Stomach (tissue), 9 donors: Measurements from ENCODE around the gene ZC3HAV1. TPM values are rescaled to one million over a fixed set of nuclear protein-coding genes. Genes with fewer than 3 reads are reported as not detected.
A peak's percentile ranks its signal among the peaks of the same experiment; 100 is the strongest.
"Not testable (repeated sequence)": the region's sequence is repeated elsewhere in the genome, so short reads cannot be mapped to it uniquely, and the experiment has no call there.

Source experiments
- DNase-seq, 2 donors: peaks; one replicate each; pipeline versions ENCODE4 v3.0.0 to v3.0.0-alpha.2; 2013 to 2019
- H3K27ac ChIP-seq, 5 donors: fragments of 200-600 bp in 4 of 5; sonication (generic) in 4 of 5; one replicate each; pipeline ENCODE4 v1.5.1; 2013 to 2019; ENCODE audit warnings: mild to moderate bottlenecking in 1 of 5, moderate library complexity in 1 of 5
- H3K27me3 ChIP-seq, 3 donors: fragments of 200-600 bp; sonication (generic); one replicate each; pipeline ENCODE4 v1.5.1; 2017 to 2019; ENCODE audit warnings: mixed run types in 1 of 3
- H3K36me3 ChIP-seq, 4 donors: fragments of 200-600 bp; sonication (generic); 1 replicate in 3 of 4; 2 replicates in 1 of 4; pipeline ENCODE4 v1.5.1; 2016 to 2019
- H3K4me1 ChIP-seq, 4 donors: fragments of 200-600 bp; sonication (generic); one replicate each; pipeline ENCODE4 v1.5.1; 2016 to 2019
- H3K4me3 ChIP-seq, 4 donors: fragments of 200-600 bp; sonication (generic) in 3 of 4; one replicate each; pipeline ENCODE4 v1.5.1; 2016 to 2019; ENCODE audit warnings: mild to moderate bottlenecking in 1 of 4
- H3K9me3 ChIP-seq, 4 donors: fragments of 200-600 bp; sonication (generic); one replicate each; pipeline ENCODE4 v1.5.1; 2016 to 2019
- EP300 ChIP-seq: sonication (generic); formaldehyde crosslinking; IDR thresholded peaks from one replicate; pipeline ENCODE4 v1.6.1; 2017; ENCODE audit warnings: antibody characterized with exemption
- POLR2A ChIP-seq, 4 donors: fragments of 450-650 bp; IDR thresholded peaks; one replicate each; pipeline ENCODE4 v1.6.1; 2016; ENCODE audit warnings: antibody characterized with exemption in 4 of 4, control low read depth in 2 of 4, mild to moderate bottlenecking in 1 of 4, moderate library complexity in 1 of 4
- POLR2AphosphoS5 ChIP-seq, 3 donors: sonication (generic); formaldehyde crosslinking; IDR thresholded peaks; one replicate each; pipeline ENCODE4 v1.6.1; 2016; ENCODE audit warnings: antibody characterized with exemption in 3 of 3
- WGBS, 5 donors: extraction: QIAGEN DNeasy Blood & Tissue Kit in 3 of 5; methylation state at CpG; one replicate each; pipeline versions ENCODE4 v1.1.5 to v1.1.7; 2013 to 2018; 5-methylcytosine and 5-hydroxymethylcytosine counted together
- intact Hi-C: fragments of 100-400 bp; cut with DNase I; formaldehyde crosslinking; loops from one replicate; pipeline ENCODE4 v1.15.1; 2023; ENCODE audit warnings: low total_unique reads
- polyA plus RNA-seq, 3 donors: library from polyadenylated mRNA; stranded (reverse); fragments of 200-250 nt; gene quantifications; one replicate each; pipeline ENCODE4 v1.2.3, GENCODE V29; 2013
- total RNA-seq, 5 donors: library from RNA; depleted of rRNA; stranded (reverse); fragments of >200 nt; gene quantifications; one replicate each; pipeline versions ENCODE4 v1.1.0 to v1.2.3, GENCODE V29; 2014 to 2016
- TF ChIP-seq, protein P1 (sequence below), 7 experiments: fragments of 450-650 bp in 4 of 7; fragments of 200-600 bp in 3 of 7; sonication (generic) in 3 of 7; IDR thresholded peaks; one replicate each; pipeline ENCODE4 v1.5.1; 2016 to 2019; ENCODE audit warnings: antibody characterized with exemption in 7 of 7, control low read depth in 2 of 7, mild to moderate bottlenecking in 1 of 7
- donor health status: healthy with polysubstance abuse.
- donor health status: Bipolar disorder and iron deficiency.
- donor health status: healthy.

The ZC3HAV1 gene
- total and polyA plus RNA-seq, 8 donors: 5.5 to 34.3 (median 12.9) TPM

DNA sequence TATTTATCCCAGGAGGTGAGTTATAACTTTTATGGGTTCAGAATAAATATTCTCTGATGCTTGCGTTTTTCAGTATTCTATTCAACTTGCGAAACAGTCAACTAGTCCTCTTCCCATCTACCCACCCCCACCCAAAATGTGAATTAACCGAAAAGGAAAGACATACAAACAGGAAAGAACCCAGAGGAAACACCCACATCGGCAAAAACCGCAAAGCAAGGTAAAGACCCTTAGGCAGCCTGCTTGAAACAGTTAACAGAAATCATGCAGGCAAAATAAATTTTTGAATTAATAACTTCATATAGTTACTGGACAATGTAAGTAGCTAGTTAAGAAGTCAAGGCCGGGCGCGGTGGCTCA, 5.4 kb downstream of the ZC3HAV1 start:
- WGBS, 5 donors: 67 to 82% (median 76%) methylated on average over 8 of the region's 8 CpGs
- Histone ChIP-seq H3K27ac (peak overlapping the region in 4 of 5 donors; percentile 34 to 96 (median 69)), H3K4me3 (peak overlapping the region in 3 of 4 donors; percentile 18 to 97 (median 29)), H3K36me3 (no peaks in the 10 kb centered on the region), H3K4me1 (peaks cover 0 to 77% (median 41%) of the 10 kb centered on the region in 4 donors), H3K27me3 (no peaks in the 10 kb centered on the region), H3K9me3 (no peaks in the 10 kb centered on the region)
- TF ChIP-seq EP300: no peak
- no peak for TF ChIP-seq POLR2AphosphoS5 (IDR thresholded peaks at IDR 0.05)
- TF ChIP-seq, protein P1, sequence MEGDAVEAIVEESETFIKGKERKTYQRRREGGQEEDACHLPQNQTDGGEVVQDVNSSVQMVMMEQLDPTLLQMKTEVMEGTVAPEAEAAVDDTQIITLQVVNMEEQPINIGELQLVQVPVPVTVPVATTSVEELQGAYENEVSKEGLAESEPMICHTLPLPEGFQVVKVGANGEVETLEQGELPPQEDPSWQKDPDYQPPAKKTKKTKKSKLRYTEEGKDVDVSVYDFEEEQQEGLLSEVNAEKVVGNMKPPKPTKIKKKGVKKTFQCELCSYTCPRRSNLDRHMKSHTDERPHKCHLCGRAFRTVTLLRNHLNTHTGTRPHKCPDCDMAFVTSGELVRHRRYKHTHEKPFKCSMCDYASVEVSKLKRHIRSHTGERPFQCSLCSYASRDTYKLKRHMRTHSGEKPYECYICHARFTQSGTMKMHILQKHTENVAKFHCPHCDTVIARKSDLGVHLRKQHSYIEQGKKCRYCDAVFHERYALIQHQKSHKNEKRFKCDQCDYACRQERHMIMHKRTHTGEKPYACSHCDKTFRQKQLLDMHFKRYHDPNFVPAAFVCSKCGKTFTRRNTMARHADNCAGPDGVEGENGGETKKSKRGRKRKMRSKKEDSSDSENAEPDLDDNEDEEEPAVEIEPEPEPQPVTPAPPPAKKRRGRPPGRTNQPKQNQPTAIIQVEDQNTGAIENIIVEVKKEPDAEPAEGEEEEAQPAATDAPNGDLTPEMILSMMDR (IDR thresholded peaks at IDR 0.05): no peak
- TF ChIP-seq POLR2A (IDR thresholded peaks at IDR 0.05): no peak
- intact Hi-C loops: no loop called here
- DNase-seq: no peak

- no peaks in the 10 kb centered on the region for H3K9me3 ChIP-seq
- peak overlapping the region in 3 of 5 donors; percentile 34 to 73 (median 65) for H3K27ac ChIP-seq
- 41 to 49% (median 45%) methylated on average over 5 of the region's 5 CpGs for WGBS, 5 donors
- DNase-seq: no peak
- H3K36me3 ChIP-seq: peaks cover 0 to 2% (median 0%) of the 10 kb centered on the region in 4 donors
- TF ChIP-seq POLR2A (IDR thresholded peaks at IDR 0.05): no peak
- no peak for TF ChIP-seq POLR2AphosphoS5 (IDR thresholded peaks at IDR 0.05)
- TF ChIP-seq EP300: no peak
- TF ChIP-seq, protein P1 (IDR thresholded peaks at IDR 0.05): no peak
- intact Hi-C loops: no loop called here
- peak overlapping the region in 1 of 4 donors; percentile 13 for H3K4me3 ChIP-seq
- no peaks in the 10 kb centered on the region for H3K27me3 ChIP-seq
- H3K4me1 ChIP-seq: peaks cover 0 to 80% (median 44%) of the 10 kb centered on the region in 4 donors
Observed at GRCh38 chr7:139103057-139103815, 6.3 kb downstream of the ZC3HAV1 start.

DNA sequence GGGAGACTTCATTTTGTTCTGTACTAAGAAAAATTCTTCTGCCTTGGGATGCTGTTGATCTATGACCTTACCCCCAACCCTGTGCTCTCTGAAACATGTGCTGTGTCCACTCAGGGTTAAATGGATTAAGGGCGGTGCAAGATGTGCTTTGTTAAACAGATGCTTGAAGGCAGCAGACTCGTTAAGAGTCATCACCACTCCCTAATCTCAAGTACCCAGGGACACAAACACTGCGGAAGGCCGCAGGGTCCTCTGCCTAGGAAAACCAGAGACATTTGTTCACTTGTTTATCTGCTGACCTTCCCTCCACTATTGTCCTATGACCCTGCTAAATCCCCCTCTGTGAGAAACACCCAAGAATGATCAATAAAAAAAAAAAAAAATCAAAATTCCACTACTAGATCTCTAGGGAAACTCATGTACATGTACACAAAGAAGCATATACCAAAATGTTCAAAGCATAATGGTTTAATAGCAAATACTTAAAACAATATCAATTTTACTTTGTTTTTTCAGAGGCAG, 7.8 kb downstream of the ZC3HAV1 start:
- 57 to 92% (median 73%) methylated on average over 1 to 4 of the region's 4 CpGs; no CpG with 5 or more reads in 1 of the 5 donors for WGBS, 5 donors
- H3K4me1 ChIP-seq: peaks cover 0 to 65% (median 30%) of the 10 kb centered on the region in 4 donors
- H3K9me3 ChIP-seq, DNase-seq, H3K27me3 ChIP-seq, H3K27ac ChIP-seq, H3K4me3 ChIP-seq, intact Hi-C loops: not testable (repeated sequence)
- peaks cover 0 to 14% (median 7%) of the 10 kb centered on the region in 4 donors for H3K36me3 ChIP-seq

- no peak for DNase-seq
- Histone ChIP-seq H3K4me1 (peaks cover 0 to 61% (median 33%) of the 10 kb centered on the region in 4 donors), H3K27me3 (no peaks in the 10 kb centered on the region), H3K27ac (no peak overlapping the region), H3K36me3 (peaks cover 0 to 23% (median 9%) of the 10 kb centered on the region in 4 donors), H3K4me3 (no peak overlapping the region), H3K9me3 (no peaks in the 10 kb centered on the region)
- WGBS, 5 donors: 81 to 86% (median 82%) methylated on average over 8 of the region's 8 CpGs
- intact Hi-C loops: no loop called here
- TF ChIP-seq POLR2A (IDR thresholded peaks at IDR 0.05) (no peak), POLR2AphosphoS5 (IDR thresholded peaks at IDR 0.05) (no peak), EP300 (no peak)
- TF ChIP-seq, protein P1 (IDR thresholded peaks at IDR 0.05): no peak
Observed at GRCh38 chr7:139099172-139099947, 10.2 kb downstream of the ZC3HAV1 start.
